Body of pancreas (tissue), 4 donors: Measurements from ENCODE around the gene NPTX1. TPM values are rescaled to one million over a fixed set of nuclear protein-coding genes. Genes with fewer than 3 reads are reported as not detected.
A peak's percentile ranks its signal among the peaks of the same experiment; 100 is the strongest.

Experiments used
- ATAC-seq: fragments of 150-250 bp; one replicate; pipeline ENCODE4 v1.9.1; 2016
- DNase-seq, 4 donors: peaks; one replicate each; pipeline ENCODE4 v3.0.0-alpha.2; 2019
- H3K27ac ChIP-seq, 4 donors: fragments of 200-600 bp; sonication (generic); 1 replicate in 3 of 4; 2 replicates in 1 of 4; pipeline versions ENCODE4 v1.5.1 to v1.6.1; 2016 to 2019; ENCODE audit warnings: mild to moderate bottlenecking in 1 of 4, mixed read lengths in 1 of 4, moderate library complexity in 1 of 4
- H3K27me3 ChIP-seq, 2 donors: fragments of 200-600 bp; sonication (generic); one replicate each; pipeline ENCODE4 v1.6.0; 2016; ENCODE audit warnings: mild to moderate bottlenecking in 1 of 2
- H3K36me3 ChIP-seq, 2 donors: fragments of 200-600 bp; sonication (generic); replicated peaks in 1 of 2; 2 replicates each; pipeline ENCODE4 v1.5.1; 2016; ENCODE audit warnings: low read depth in 2 of 2; ENCODE audit not compliant: insufficient read depth in 1 of 2
- H3K4me1 ChIP-seq: fragments of 200-600 bp; sonication (generic); one replicate; pipeline ENCODE4 v1.6.0; 2016
- H3K4me3 ChIP-seq, 2 donors: fragments of 200-600 bp; sonication (generic); 1 replicate in 1 of 2; 2 replicates in 1 of 2; pipeline ENCODE4 v1.5.1; 2016 to 2019
- H3K9me3 ChIP-seq, 3 donors: fragments of 200-600 bp; sonication (generic); 1 replicate in 2 of 3; 2 replicates in 1 of 3; pipeline ENCODE4 v1.5.1; 2016
- POLR2A ChIP-seq, 3 donors: fragments of 450-650 bp; IDR thresholded peaks; one replicate each; pipeline ENCODE4 v1.6.1; 2016; ENCODE audit warnings: antibody characterized with exemption in 3 of 3, mild to moderate bottlenecking in 2 of 3
- WGBS, 2 donors: methylation state at CpG; one replicate each; pipeline ENCODE4 v1.1.5; 2017; 5-methylcytosine and 5-hydroxymethylcytosine counted together
- intact Hi-C: fragments of 100-400 bp; cut with DNase I; formaldehyde crosslinking; loops from one replicate; pipeline ENCODE4 v1.15.1; 2023
- total RNA-seq, 2 donors: library from RNA; depleted of rRNA; stranded (reverse); fragments of >200 nt; gene quantifications; one replicate each; pipeline ENCODE4 v1.1.0, GENCODE V29; 2016
- TF ChIP-seq, protein P1 (sequence below), 7 experiments: fragments of 450-650 bp in 4 of 7; fragments of 200-600 bp in 3 of 7; sonication (generic) in 3 of 7; IDR thresholded peaks; one replicate each; pipeline ENCODE4 v1.5.1; 2016 to 2019; ENCODE audit warnings: antibody characterized with exemption in 7 of 7

Gene NPTX1
- total RNA-seq, 2 donors from 2014 or later = 0.26 TPM; not detected in 1

DNA sequence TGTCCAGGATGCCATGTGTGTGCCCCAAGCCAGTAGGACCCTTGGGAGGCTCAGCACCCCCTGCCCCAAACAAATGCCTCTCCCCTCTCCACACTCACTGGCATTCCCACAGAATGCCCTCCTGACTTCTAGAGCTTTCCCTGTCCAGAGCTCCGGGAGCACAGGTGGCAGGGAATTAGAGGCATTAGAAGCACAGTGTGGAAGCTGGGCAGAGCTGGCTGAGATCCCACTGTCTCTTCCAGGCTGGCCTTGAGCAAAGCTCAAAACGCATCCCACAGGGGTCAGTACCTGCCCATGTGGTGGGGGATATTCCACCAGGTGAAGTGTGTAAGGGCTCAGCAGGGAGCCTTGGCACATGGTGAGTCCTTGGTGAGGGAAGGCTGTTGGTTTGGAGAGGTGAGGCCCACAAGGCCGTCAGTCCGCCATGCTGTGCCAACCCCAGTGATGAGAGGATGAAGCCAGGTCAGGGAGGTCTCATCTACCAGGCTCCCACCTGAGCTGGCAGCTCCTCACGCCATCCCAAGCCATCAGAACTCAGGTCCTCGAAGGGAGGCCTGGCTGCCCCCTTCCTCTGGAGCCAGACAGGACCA, 43.4 kb downstream of the NPTX1 start:
- peaks cover 7% of the 10 kb centered on the region for H3K4me1 ChIP-seq
- ATAC-seq = no peak
- no peaks in the 10 kb centered on the region for H3K27me3 ChIP-seq
- intact Hi-C loops = no loop called here
- no peak overlapping the region for H3K4me3 ChIP-seq
- WGBS, 2 donors = 60 to 80% methylated on average over 1 to 6 of the region's 6 CpGs
- no peak overlapping the region for H3K27ac ChIP-seq
- peak in 1 of 4 donors; percentile 10 for DNase-seq
- TF ChIP-seq, protein P1, sequence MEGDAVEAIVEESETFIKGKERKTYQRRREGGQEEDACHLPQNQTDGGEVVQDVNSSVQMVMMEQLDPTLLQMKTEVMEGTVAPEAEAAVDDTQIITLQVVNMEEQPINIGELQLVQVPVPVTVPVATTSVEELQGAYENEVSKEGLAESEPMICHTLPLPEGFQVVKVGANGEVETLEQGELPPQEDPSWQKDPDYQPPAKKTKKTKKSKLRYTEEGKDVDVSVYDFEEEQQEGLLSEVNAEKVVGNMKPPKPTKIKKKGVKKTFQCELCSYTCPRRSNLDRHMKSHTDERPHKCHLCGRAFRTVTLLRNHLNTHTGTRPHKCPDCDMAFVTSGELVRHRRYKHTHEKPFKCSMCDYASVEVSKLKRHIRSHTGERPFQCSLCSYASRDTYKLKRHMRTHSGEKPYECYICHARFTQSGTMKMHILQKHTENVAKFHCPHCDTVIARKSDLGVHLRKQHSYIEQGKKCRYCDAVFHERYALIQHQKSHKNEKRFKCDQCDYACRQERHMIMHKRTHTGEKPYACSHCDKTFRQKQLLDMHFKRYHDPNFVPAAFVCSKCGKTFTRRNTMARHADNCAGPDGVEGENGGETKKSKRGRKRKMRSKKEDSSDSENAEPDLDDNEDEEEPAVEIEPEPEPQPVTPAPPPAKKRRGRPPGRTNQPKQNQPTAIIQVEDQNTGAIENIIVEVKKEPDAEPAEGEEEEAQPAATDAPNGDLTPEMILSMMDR (IDR thresholded peaks at IDR 0.05) = no peak
- TF ChIP-seq POLR2A (IDR thresholded peaks at IDR 0.05) = no peak
- no peaks in the 10 kb centered on the region for H3K36me3 ChIP-seq
- H3K9me3 ChIP-seq = no peaks in the 10 kb centered on the region

DNA sequence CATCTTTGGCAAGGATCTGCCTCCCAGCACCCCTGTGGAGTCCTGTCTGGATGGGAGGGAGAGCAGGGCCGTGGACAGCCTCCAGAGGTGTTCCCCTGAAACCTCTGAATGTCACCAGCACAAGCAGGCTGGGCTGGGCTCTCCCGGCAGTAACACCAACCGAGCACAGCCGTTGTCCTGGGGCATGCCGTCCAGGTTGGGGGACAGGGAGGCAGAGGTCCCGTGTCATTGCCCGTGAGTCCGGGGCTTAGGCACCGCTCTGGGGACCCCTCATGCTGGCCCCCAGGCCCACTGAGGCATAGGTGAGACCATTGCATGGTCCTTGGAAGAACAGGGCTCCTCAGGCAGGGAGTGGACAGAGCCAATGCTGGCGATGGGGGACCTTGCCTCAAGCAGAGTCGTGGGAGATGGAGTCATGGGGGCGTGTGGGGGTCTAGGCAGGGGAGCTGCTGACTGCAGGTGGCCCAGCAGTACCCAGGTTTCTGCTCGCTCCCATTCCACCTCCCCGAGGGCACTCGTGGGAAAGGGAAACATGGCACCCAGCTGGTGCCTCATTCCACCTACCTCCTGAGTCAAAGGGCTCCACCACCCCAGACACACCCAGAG, 44.0 kb downstream of the NPTX1 start:
- DNase-seq = peak in 1 of 4 donors; percentile 11
- 68 to 90% methylated on average over 2 to 11 of the region's 15 CpGs for whole genome bisulfite sequencing, 2 donors

DNA sequence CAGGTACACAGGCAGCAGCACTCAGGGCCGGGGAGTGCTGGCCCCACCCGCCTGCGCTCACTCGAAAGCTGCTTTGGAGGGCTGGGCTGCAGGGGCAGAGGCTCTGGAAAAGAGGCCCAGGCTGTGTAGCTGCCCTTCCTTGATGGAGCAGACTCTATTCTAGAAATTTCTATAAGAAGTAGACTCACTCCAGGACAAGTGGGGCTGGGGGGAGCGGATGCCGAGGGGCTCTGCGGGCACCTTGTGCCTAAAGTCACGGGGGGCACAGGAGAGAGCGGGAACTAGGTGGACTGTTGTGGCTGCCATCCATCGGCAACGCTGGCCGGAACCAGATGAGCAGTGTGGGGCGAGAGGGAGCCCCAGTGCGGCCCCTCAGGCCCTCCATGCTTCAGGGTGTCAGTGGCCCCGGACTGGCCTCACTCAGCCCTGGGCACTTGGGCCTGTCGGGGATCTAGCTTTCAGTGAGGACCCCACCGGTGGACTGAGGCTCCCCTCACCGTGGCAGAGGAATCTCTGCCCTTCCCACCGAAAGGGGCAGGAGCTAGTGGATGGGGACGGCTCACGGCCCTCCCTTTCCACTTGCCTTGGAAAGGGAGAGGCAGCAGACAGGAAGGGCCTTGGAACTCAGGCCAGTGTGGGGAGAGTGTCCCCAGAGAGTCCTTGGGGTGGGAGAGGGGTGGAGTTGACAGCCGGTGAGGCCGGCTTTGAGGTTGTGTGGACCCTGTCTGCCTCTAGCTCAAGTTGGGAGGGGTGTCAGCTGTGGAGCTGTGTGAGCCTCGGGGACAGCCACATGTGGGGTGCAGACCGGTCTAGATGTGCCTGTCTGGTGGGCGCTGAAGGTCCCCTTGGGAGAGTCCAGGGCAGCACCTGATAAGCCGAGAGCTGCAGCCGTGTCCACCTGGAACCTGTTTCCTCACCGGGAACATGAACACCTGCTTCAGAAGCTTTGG, 44.9 kb downstream of the NPTX1 start:
- 82 to 89% methylated on average over 19 to 28 of the region's 29 CpGs for WGBS, 2 donors
- DNase-seq (no peak), ATAC-seq (no peak)
- intact Hi-C loops = no loop called here
- Histone ChIP-seq H3K9me3 (no peaks in the 10 kb centered on the region), H3K36me3 (no peaks in the 10 kb centered on the region), H3K4me1 (peaks cover 15% of the 10 kb centered on the region), H3K27ac (no peak overlapping the region), H3K27me3 (no peaks in the 10 kb centered on the region), H3K4me3 (no peak overlapping the region)
- TF ChIP-seq, protein P1 (IDR thresholded peaks at IDR 0.05) = no peak
- TF ChIP-seq POLR2A (IDR thresholded peaks at IDR 0.05) = no peak

More for the DNA sequence above, 44.0 kb downstream of the NPTX1 start:
- Histone ChIP-seq H3K4me3 (no peak overlapping the region), H3K4me1 (peaks cover 7% of the 10 kb centered on the region), H3K27me3 (no peaks in the 10 kb centered on the region), H3K9me3 (no peaks in the 10 kb centered on the region), H3K27ac (no peak overlapping the region), H3K36me3 (no peaks in the 10 kb centered on the region)
- TF ChIP-seq, protein P1 (IDR thresholded peaks at IDR 0.05) = no peak
- no peak for TF ChIP-seq POLR2A (IDR thresholded peaks at IDR 0.05)
- intact Hi-C loops = no loop called here
- no peak for ATAC-seq

DNA sequence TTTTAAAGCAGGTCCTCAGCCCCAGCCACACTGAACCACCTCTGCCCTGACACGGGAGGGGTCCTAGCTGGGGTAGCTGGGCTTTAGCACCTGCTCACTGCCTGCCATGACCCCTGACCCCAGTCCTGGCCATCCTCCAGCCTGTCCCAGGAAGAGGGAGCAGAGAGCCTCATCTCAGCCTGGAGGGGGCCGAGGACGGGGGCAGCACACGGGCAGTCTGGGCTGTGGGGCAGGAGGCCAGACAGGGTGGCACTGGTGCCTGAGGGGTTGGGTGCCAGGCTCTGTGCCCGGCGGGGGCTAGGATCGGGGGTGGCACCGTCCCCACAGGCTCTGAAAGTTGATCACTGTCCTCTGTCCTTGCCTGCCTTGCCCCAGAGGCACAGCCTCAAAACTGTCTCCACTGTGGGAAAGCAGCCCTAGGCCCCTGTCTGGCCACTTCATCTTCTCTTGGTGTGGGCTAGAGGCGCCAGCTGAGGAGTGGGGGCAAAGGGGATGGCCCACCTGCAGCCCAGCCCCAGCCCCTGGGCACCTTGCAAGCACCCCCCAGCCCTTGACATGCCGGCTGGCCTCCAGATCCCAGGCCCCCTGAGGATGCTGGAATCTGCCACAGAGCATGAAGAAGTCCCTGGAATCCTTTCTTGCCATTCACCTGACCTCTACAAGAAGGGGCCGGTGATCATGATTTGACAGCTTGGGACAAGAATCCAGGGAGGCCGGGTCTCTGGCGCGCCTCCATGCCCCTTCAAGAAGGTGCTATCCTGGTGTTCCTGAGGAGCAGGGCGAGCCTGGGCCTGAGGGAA, 45.8 kb downstream of the NPTX1 start:
- DNase-seq = no peak
- 83 to 84% methylated on average over 11 to 14 of the region's 15 CpGs for WGBS, 2 donors
- Histone ChIP-seq H3K4me1 (peaks cover 15% of the 10 kb centered on the region), H3K36me3 (no peaks in the 10 kb centered on the region), H3K9me3 (no peaks in the 10 kb centered on the region), H3K27ac (no peak overlapping the region), H3K4me3 (no peak overlapping the region), H3K27me3 (no peaks in the 10 kb centered on the region)
- intact Hi-C loops = no loop called here
- no peak for ATAC-seq
- TF ChIP-seq POLR2A (IDR thresholded peaks at IDR 0.05) = no peak
- TF ChIP-seq, protein P1 (IDR thresholded peaks at IDR 0.05) = no peak
